OCI-LY3 (cell line): Measurements from ENCODE around the gene CREB3L2.

Experiments
- H2AFZ ChIP-seq: fragments of 200-600, 300-600 bp; shearing (Covaris generic); 2 replicates; pipeline ENCODE4 v1.6.0; 2014; ENCODE audit warnings: antibody characterized with exemption, low read depth, low read length
- H3K27ac ChIP-seq: fragments of 200-600, 300-600 bp; sonication (generic); 2 replicates; pipeline ENCODE4 v1.5.1; 2014; ENCODE audit warnings: mild to moderate bottlenecking, low read length, moderate library complexity, mixed read lengths
- H3K27me3 ChIP-seq: fragments of 200-600, 300-600 bp; sonication (generic); 2 replicates; pipeline ENCODE4 v1.6.1; 2014; ENCODE audit warnings: low read depth, low read length, mixed read lengths
- H3K36me3 ChIP-seq: fragments of 200-600, 300-600 bp; sonication (generic); replicated peaks from 2 replicates; pipeline ENCODE3; 2014; ENCODE audit warnings: low read depth, low read length, mixed read lengths
- H3K4me1 ChIP-seq: fragments of 300-600, 200-600 bp; sonication (generic); 2 replicates; pipeline ENCODE4 v1.6.1; 2014; ENCODE audit warnings: low read length, mixed read lengths
- H3K4me2 ChIP-seq: fragments of 200-600, 300-600 bp; sonication (generic); 2 replicates; pipeline ENCODE4 v1.6.1; 2014; ENCODE audit warnings: low read length, mixed read lengths
- H3K4me3 ChIP-seq: fragments of 300-600, 200-600 bp; sonication (generic); 2 replicates; pipeline ENCODE4 v1.5.1; 2014; ENCODE audit warnings: antibody characterized with exemption, mild to moderate bottlenecking, low read length, moderate library complexity
- H3K79me2 ChIP-seq: fragments of 300-600, 200-600 bp; shearing (Covaris generic); 2 replicates; pipeline ENCODE4 v1.6.1; 2014; ENCODE audit warnings: mild to moderate bottlenecking, low read length, mixed read lengths
- H3K9ac ChIP-seq: fragments of 300-600, 200-600 bp; shearing (Covaris generic); 2 replicates; pipeline ENCODE4 v1.6.0; 2014; ENCODE audit warnings: mild to moderate bottlenecking, low read length, moderate library complexity
- H3K9me3 ChIP-seq: fragments of 200-600, 300-600 bp; shearing (Covaris generic); 2 replicates; pipeline ENCODE4 v1.6.1; 2014; ENCODE audit warnings: low read length, mixed read lengths; ENCODE audit not compliant: insufficient read depth
- H4K20me1 ChIP-seq: fragments of 200-600, 300-600 bp; sonication (generic); 2 replicates; pipeline ENCODE4 v1.6.1; 2016; ENCODE audit warnings: low read length, mixed read lengths; ENCODE audit not compliant: insufficient read depth
- CTCF ChIP-seq: fragments of 200-600, 300-600 bp; sonication (generic); IDR thresholded peaks from 2 replicates; pipeline ENCODE4 v1.5.1; 2014; ENCODE audit warnings: antibody characterized with exemption, low read length, low read depth
- EZH2phosphoT487 ChIP-seq: fragments of 200-600 bp; shearing (Covaris generic); IDR thresholded peaks from 2 replicates; pipeline ENCODE4 v1.6.1; 2018; ENCODE audit warnings: antibody characterized with exemption, mixed run types, low read depth

Gene CREB3L2

GRCh38 chr7:137981668-137982067 is 20.2 kb downstream of the CREB3L2 start:
- TF ChIP-seq CTCF (no peak), EZH2phosphoT487 (no peak)
- Histone ChIP-seq H3K27me3 (no peaks in the 10 kb centered on the region), H3K9ac (peak overlapping the region; percentile 61), H3K4me2 (peak overlapping the region; percentile 62), H3K4me1 (peaks cover 70% of the 10 kb centered on the region), H3K79me2 (peaks cover 97% of the 10 kb centered on the region), H3K4me3 (peak overlapping the region; percentile 45), H4K20me1 (peaks cover 30% of the 10 kb centered on the region), H2AFZ (no peak overlapping the region), H3K9me3 (peaks cover 10% of the 10 kb centered on the region), H3K27ac (peak overlapping the region; percentile 99), H3K36me3 (peaks cover 66% of the 10 kb centered on the region)

- Histone ChIP-seq H3K36me3 (peaks cover 66% of the 10 kb centered on the region), H3K27me3 (no peaks in the 10 kb centered on the region), H4K20me1 (peaks cover 35% of the 10 kb centered on the region), H3K4me2 (peak overlapping the region; percentile 62), H3K4me3 (peak overlapping the region; percentile 45), H3K27ac (peak overlapping the region; percentile 99), H3K9ac (peak overlapping the region; percentile 61), H3K9me3 (peaks cover 10% of the 10 kb centered on the region), H3K79me2 (peaks cover 97% of the 10 kb centered on the region), H3K4me1 (peaks cover 70% of the 10 kb centered on the region), H2AFZ (no peak overlapping the region)
- TF ChIP-seq EZH2phosphoT487 = no peak
- no peak for TF ChIP-seq CTCF
Observed at GRCh38 chr7:137981175-137981574, 20.7 kb downstream of the CREB3L2 start.

- H3K9me3 ChIP-seq = peaks cover 10% of the 10 kb centered on the region
- peaks cover 67% of the 10 kb centered on the region for H3K36me3 ChIP-seq
- peak overlapping the region; percentile 61; the same call in 1 of the 2 replicates for H3K9ac ChIP-seq
- H3K79me2 ChIP-seq = peaks cover 100% of the 10 kb centered on the region
- peaks cover 43% of the 10 kb centered on the region for H4K20me1 ChIP-seq
- no peak overlapping the region for H2AFZ ChIP-seq
- peak overlapping the region; percentile 23; the same call in 1 of the 2 replicates for H3K4me3 ChIP-seq
- TF ChIP-seq CTCF (no peak), EZH2phosphoT487 (no peak)
- peak overlapping the region; percentile 99 for H3K27ac ChIP-seq
- peak overlapping the region; percentile 62 for H3K4me2 ChIP-seq
- H3K27me3 ChIP-seq = no peaks in the 10 kb centered on the region
- peaks cover 71% of the 10 kb centered on the region for H3K4me1 ChIP-seq
Observed at GRCh38 chr7:137980308-137980707, 21.6 kb downstream of the CREB3L2 start.

GRCh38 chr7:137978464-137979237 is 23.2 kb downstream of the CREB3L2 start:
- Histone ChIP-seq H3K4me1 (peaks cover 61% of the 10 kb centered on the region), H3K36me3 (peaks cover 61% of the 10 kb centered on the region), H3K4me3 (no peak overlapping the region), H4K20me1 (peaks cover 60% of the 10 kb centered on the region), H3K9ac (no peak overlapping the region), H3K4me2 (no peak overlapping the region), H3K27ac (no peak overlapping the region), H3K27me3 (no peaks in the 10 kb centered on the region), H3K9me3 (peaks cover 10% of the 10 kb centered on the region), H2AFZ (no peak overlapping the region), H3K79me2 (peaks cover 100% of the 10 kb centered on the region)
- TF ChIP-seq EZH2phosphoT487 (no peak), CTCF (no peak)
